Heart left ventricle (tissue), 13 donors: ENCODE data around the gene NCOA1.

ENCODE experiments used
- CTCF ChIP-seq, 12 donors: fragments of 200-600 bp; sonication (generic) in 4 of 12; IDR thresholded peaks; one replicate each; pipeline versions ENCODE4 v1.5.0 to v1.8.0; 2018 to 2022; ENCODE audit warnings: antibody characterized with exemption in 12 of 12, mild to moderate bottlenecking in 5 of 12
- POLR2A ChIP-seq, 2 donors: fragments of 450-650 bp; IDR thresholded peaks; one replicate each; pipeline ENCODE4 v1.6.1; 2017; ENCODE audit warnings: antibody characterized with exemption in 2 of 2, mild to moderate bottlenecking in 2 of 2, moderate library complexity in 2 of 2
- donor health status: ischemic (EF 13 %, LVEDD 7.1; RV severe dilation, severe dysfunction).
- donor health status: DM: no; HTN: yes; CAD: no.
- donor health status: DM: no; HTN: no; CAD: no.
- donor health status: ischemic (EF 25% LVEDD 6.9; RV normal size, moderate dysfunction).
- donor health status: ischemic (EF 25% LVEDD 5.7; RV mildly dilated, moderate dysfunction).
- donor health status: ischemic (EF 35%, LVEDD 5.7; RV mildly dilated, moderate dysfunction).
- donor health status: nonischemic (EF 11% LVEDD 7.7; RV severe dilation, severe dysfunction).
- donor health status: DM: yes; HTN: yes; CAD: no.
- donor health status: PGD.
- donor health status: ischemic (EF 29% LVEDD 5.4; RV normal size, mild dysfunction).
- donor health status: nonischemic (EF 23%, LVEDD 6.1; RV moderate dilation, normal function).

GRCh38 chr2:24710806-24711205 is 219.8 kb downstream of the NCOA1 start:
- no peak for TF ChIP-seq CTCF (IDR thresholded peaks at IDR 0.05)
- TF ChIP-seq POLR2A (IDR thresholded peaks at IDR 0.05) = no peak
